ENCODE measurements around the gene LRRC53. TPM values are rescaled to one million over a fixed set of nuclear protein-coding genes. Genes with fewer than 3 reads are reported as not detected.

The LRRC53 gene
- not detected in 2 replicates for total RNA-seq

GRCh38 chr1:74512170-74512915 lies at the start of gene LRRC53:
Gene LRRC53 (minus strand): TSS chr1:74512611. CDS start chr1:74483349, 29,262 bp downstream.

Other genes with a start within 250 kb of the LRRC53 start
- gene ERICH3, start 161.2 kb upstream of the LRRC53 start, total RNA-seq = under 0.01 TPM in 1 of 2 replicates, not detected in the other
- 18.8 and 31.5 TPM in 2 replicates for gene CRYZ, start 220.4 kb upstream of the LRRC53 start, total RNA-seq
- gene TYW3, start 220.5 kb upstream of the LRRC53 start, total RNA-seq = 17.0 and 19.5 TPM in 2 replicates